Progenitor cell of endocrine pancreas (in vitro differentiated cells): ENCODE results near the gene NEDD4. TPM values are rescaled to one million over a fixed set of nuclear protein-coding genes. Genes with fewer than 3 reads are reported as not detected.

Source experiments
- DNase-seq: peaks from one replicate; pipeline ENCODE4 v3.0.0; 2021; ENCODE audit warnings: low spot score; ENCODE audit not compliant: unreplicated experiment
- H3K27ac Mint-ChIP-seq: 2 replicates; pipeline ENCODE4 v1.8.0; 2021; ENCODE audit warnings: mild to moderate bottlenecking, moderate library complexity, mixed read lengths
- H3K27me3 Mint-ChIP-seq: 2 replicates; pipeline ENCODE4 v1.8.0; 2021; ENCODE audit warnings: mixed read lengths
- H3K36me3 Mint-ChIP-seq: 2 replicates; pipeline ENCODE4 v1.8.0; 2022; ENCODE audit warnings: mixed read lengths; ENCODE audit not compliant: insufficient read depth
- H3K4me1 Mint-ChIP-seq: 2 replicates; pipeline ENCODE4 v1.8.0; 2021; ENCODE audit warnings: low read depth, mixed read lengths
- H3K4me3 Mint-ChIP-seq: 2 replicates; pipeline ENCODE4 v1.8.0; 2021; ENCODE audit warnings: low read depth, mild to moderate bottlenecking, moderate library complexity, mixed read lengths
- H3K9me3 Mint-ChIP-seq: 2 replicates; pipeline ENCODE4 v1.8.0; 2021; ENCODE audit warnings: low read depth, mixed read lengths
- total RNA-seq: library from RNA; stranded (reverse); gene quantifications from 2 replicates; pipeline ENCODE4 v1.2.1, GENCODE V29; 2021
- TF ChIP-seq, protein P1 (sequence below): fragments of 200-600 bp; sonication (generic); IDR thresholded peaks from one replicate; pipeline ENCODE4 v1.5.0; 2021; ENCODE audit warnings: antibody characterized with exemption, mild to moderate bottlenecking; ENCODE audit not compliant: unreplicated experiment

Gene NEDD4
- total RNA-seq, 1 donor from 2014 or later, result 12.3 TPM

DNA sequence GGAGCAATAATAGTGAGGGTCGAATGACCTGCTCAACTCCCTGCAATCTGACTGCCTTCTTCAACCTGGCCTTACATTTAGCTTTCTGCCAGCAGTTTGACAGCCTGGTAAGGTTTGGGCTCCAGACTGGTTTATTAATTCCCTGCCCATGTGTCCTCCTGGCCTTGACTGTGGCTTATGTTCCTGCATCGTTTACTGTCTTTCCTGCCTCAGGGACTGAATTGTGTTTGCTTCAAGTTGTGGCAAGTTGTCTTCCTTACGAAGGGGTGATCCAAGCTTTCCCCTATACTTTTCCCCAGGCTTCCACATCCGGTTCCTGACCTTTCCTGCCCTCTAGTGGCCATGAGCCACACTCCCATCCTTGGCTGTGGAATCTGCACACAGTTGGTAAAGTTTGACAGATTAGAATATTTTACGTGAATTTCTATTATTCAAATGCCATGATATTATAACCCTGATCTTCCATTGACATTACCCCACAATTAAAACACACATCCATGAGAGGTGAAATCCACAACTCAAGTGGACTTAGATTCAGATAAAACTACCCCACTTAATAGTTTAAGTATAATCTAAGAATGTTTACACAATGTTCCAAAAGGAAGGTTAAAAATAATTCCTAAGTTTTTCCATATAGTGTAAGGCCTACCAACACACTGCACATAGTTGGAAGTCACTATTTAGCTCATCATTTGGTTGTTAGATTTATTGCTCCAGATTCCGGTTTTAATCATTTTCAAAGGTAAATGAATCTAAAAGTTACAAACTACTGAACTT is 95.7 kb downstream of the NEDD4 start:
- H3K27me3 Mint-ChIP-seq, result no peaks in the 10 kb centered on the region
- peak; percentile 22 for DNase-seq
- peaks cover 1% of the 10 kb centered on the region for H3K4me1 Mint-ChIP-seq
- H3K9me3 Mint-ChIP-seq, result no peaks in the 10 kb centered on the region
- no peaks in the 10 kb centered on the region for H3K36me3 Mint-ChIP-seq
- H3K4me3 Mint-ChIP-seq, result no peak overlapping the region
- H3K27ac Mint-ChIP-seq, result peak overlapping the region; percentile 4
- TF ChIP-seq, protein P1, sequence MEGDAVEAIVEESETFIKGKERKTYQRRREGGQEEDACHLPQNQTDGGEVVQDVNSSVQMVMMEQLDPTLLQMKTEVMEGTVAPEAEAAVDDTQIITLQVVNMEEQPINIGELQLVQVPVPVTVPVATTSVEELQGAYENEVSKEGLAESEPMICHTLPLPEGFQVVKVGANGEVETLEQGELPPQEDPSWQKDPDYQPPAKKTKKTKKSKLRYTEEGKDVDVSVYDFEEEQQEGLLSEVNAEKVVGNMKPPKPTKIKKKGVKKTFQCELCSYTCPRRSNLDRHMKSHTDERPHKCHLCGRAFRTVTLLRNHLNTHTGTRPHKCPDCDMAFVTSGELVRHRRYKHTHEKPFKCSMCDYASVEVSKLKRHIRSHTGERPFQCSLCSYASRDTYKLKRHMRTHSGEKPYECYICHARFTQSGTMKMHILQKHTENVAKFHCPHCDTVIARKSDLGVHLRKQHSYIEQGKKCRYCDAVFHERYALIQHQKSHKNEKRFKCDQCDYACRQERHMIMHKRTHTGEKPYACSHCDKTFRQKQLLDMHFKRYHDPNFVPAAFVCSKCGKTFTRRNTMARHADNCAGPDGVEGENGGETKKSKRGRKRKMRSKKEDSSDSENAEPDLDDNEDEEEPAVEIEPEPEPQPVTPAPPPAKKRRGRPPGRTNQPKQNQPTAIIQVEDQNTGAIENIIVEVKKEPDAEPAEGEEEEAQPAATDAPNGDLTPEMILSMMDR, result peak; percentile 90

DNA sequence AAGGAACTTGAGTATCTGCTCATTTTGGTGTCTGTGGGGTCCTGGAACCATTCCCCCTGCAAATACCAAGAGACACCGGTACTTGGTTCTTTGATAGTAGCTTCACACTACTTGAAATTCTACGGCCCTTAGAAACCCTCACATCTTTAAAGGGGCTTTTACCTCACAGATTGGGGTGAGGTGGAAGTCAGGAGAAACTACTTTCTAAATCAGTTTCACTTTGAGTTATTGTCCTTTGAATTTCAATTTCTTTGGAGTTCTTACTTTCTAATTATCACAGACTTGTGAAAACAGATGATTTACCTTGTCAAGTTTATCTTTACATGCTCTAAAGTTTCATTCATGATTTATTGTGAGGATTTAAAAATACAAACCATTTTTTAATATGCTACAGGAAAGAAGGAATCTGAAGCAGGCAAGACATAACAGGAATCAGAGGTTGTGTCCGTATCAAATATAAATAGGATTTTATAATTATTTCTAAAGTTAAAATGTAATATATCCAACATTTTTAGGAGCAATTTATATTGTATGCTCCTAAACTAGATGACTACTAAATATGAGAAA is 98.9 kb downstream of the NEDD4 start:
- DNase-seq, result no peak
- Mint-ChIP-seq H3K36me3 (no peaks in the 10 kb centered on the region), H3K27ac (no peak overlapping the region), H3K4me3 (no peak overlapping the region), H3K9me3 (no peaks in the 10 kb centered on the region), H3K4me1 (peaks cover 1% of the 10 kb centered on the region), H3K27me3 (no peaks in the 10 kb centered on the region)
- TF ChIP-seq, protein P1, result no peak

DNA sequence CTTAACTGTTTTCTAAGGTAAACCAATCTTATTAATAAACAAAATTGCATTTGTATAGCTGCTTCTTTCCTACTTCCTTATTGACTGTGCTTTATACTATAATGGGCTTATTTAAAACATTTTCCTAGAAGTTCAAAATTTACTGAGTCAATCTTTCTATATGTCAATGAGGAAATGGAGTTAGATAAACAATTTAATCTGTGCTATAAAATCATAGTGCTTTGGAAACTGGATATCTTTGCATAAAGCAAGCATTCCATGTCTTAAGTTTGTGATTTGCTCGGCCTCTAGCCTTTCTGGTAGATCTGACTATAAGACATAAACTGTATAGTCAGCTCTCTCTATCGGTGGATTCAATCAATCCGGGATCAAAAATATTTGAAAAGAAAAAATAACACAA is 99.6 kb downstream of the NEDD4 start:
- no peak for DNase-seq
- Mint-ChIP-seq H3K4me3 (no peak overlapping the region), H3K27ac (no peak overlapping the region), H3K4me1 (peaks cover 1% of the 10 kb centered on the region), H3K27me3 (no peaks in the 10 kb centered on the region), H3K9me3 (peaks cover 5% of the 10 kb centered on the region), H3K36me3 (no peaks in the 10 kb centered on the region)
- TF ChIP-seq, protein P1, result no peak

DNA sequence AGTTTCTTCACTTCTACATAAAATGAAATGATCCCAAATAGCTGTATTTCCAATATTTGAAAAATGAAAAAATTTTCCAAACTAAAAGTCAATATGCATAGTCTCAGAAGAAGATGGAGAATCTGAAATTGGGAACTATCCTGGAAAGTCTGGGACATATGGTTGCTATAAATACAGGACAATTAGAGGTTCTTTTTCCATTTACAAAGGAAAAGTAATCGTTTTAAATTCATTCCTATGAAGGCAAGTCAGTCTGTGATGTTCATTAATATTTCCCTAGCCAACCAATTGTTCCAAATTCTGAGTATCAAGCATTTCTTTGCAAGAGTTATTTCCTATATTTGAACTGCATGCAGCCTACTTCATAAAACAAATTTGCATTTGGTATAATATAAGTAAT is 102.2 kb downstream of the NEDD4 start:
- Mint-ChIP-seq H3K27ac (no peak overlapping the region), H3K9me3 (peaks cover 26% of the 10 kb centered on the region), H3K36me3 (peaks cover 9% of the 10 kb centered on the region), H3K4me1 (no peaks in the 10 kb centered on the region), H3K4me3 (no peak overlapping the region), H3K27me3 (no peaks in the 10 kb centered on the region)
- DNase-seq, result no peak
- TF ChIP-seq, protein P1, result no peak

DNA sequence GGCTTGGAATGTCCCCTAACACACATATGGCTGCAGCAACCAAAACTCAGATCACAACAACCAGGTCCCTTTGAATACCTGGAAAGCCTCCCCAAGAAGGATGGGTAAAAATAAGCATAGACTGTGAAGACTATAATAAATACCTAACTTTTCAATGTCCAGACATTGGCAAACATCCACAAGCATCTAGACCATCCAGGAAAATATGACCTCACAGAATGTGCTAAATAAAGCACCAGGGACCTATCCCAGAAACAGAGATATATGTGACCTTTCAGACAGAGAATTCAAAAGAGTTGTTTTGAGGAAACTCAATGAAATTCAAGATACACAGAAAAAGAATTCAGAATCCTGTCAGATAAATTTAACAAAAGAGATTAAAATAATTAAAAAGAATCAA is 109.2 kb downstream of the NEDD4 start:
- H3K4me1 Mint-ChIP-seq, result peaks cover 13% of the 10 kb centered on the region
- H3K4me3 Mint-ChIP-seq, result no peak overlapping the region
- no peak overlapping the region for H3K27ac Mint-ChIP-seq
- TF ChIP-seq, protein P1, result no peak
- no peak for DNase-seq
- peaks cover 9% of the 10 kb centered on the region for H3K36me3 Mint-ChIP-seq
- H3K27me3 Mint-ChIP-seq, result no peaks in the 10 kb centered on the region
- H3K9me3 Mint-ChIP-seq, result peaks cover 29% of the 10 kb centered on the region
